ENCODE results near the gene CYP24A1.

- TF ChIP-seq USF1 (IDR thresholded peaks at IDR 0.05; ENCODE audit: borderline replicate concordance, low read depth) (no peak), CTCF (IDR thresholded peaks at IDR 0.05) (no peak), EP300 (IDR thresholded peaks at IDR 0.05; ENCODE audit: borderline replicate concordance in 1 of 2, low read depth in 1 of 2, low read length in 1 of 2) (no peak), NRF1 (IDR thresholded peaks at IDR 0.05; ENCODE audit: low read depth, low read length) (no peak), TAF1 (IDR thresholded peaks at IDR 0.05; ENCODE audit: borderline replicate concordance, low read depth, low read length) (no peak), POLR2AphosphoS5 (IDR thresholded peaks at IDR 0.05; ENCODE audit: low read depth, low read length) (no peak), SMC3 (IDR thresholded peaks at IDR 0.05; ENCODE audit: low read depth, low read length) (no peak), NFIC (IDR thresholded peaks at IDR 0.05; ENCODE audit: borderline replicate concordance) (no peak), REST (IDR thresholded peaks at IDR 0.05; ENCODE audit: low read depth, low read length) (no peak), FOXJ3 (CRISPR knock-in tag; IDR thresholded peaks at IDR 0.05) (no peak)
Measured at GRCh38 chr20:54103762-54104600, 69.8 kb downstream of the CYP24A1 start.

Measured in SK-N-SH (cell line).